ENCODE data around the gene ZFPM1.

Gene ZFPM1

GRCh38 chr16:88549671-88550245 is 96.7 kb downstream of the ZFPM1 start:
- no peak for DNase-seq

- no peak for DNase-seq
Measured at GRCh38 chr16:88550246-88550661, 97.2 kb downstream of the ZFPM1 start.

GRCh38 chr16:88552166-88552565 is 99.1 kb downstream of the ZFPM1 start:
- DNase-seq: no peak

GRCh38 chr16:88552815-88553214 is 99.7 kb downstream of the ZFPM1 start:
- no peak for DNase-seq

- DNase-seq: no peak
Measured at GRCh38 chr16:88553739-88554138, 100.7 kb downstream of the ZFPM1 start.

GRCh38 chr16:88554711-88555264 is 101.7 kb downstream of the ZFPM1 start:
- DNase-seq: no peak

GRCh38 chr16:88556294-88556988 is 103.4 kb downstream of the ZFPM1 start:
- DNase-seq: no peak

- DNase-seq: no peak
Measured at GRCh38 chr16:88558457-88559442, 105.7 kb downstream of the ZFPM1 start.

- DNase-seq: no peak
Measured at GRCh38 chr16:88560714-88561484, 107.8 kb downstream of the ZFPM1 start.

- DNase-seq: no peak
Measured at GRCh38 chr16:88561485-88562359, 108.6 kb downstream of the ZFPM1 start.

- no peak for DNase-seq
Measured at GRCh38 chr16:88566158-88566557, 113.1 kb downstream of the ZFPM1 start.

GRCh38 chr16:88568710-88569613 is 115.9 kb downstream of the ZFPM1 start:
- DNase-seq: no peak

- no peak for DNase-seq
Measured at GRCh38 chr16:88569614-88569984, 116.5 kb downstream of the ZFPM1 start.

- DNase-seq: peak; percentile 57
Measured at GRCh38 chr16:88569985-88570690, 117.1 kb downstream of the ZFPM1 start, which contains the start of gene ZC3H18. TSS of gene ZC3H18 (plus strand) at chr16:88570403. CDS start at chr16:88577124, 6,721 bp downstream.

GRCh38 chr16:88570691-88571092 is 117.6 kb downstream of the ZFPM1 start:
- no peak for DNase-seq

- DNase-seq: no peak
Measured at GRCh38 chr16:88575251-88575650, 122.2 kb downstream of the ZFPM1 start.

- no peak for DNase-seq
Measured at GRCh38 chr16:88576307-88576706, 123.2 kb downstream of the ZFPM1 start.

- no peak for DNase-seq
Measured at GRCh38 chr16:88577166-88577565, 124.1 kb downstream of the ZFPM1 start.

Measured in DMS79 (cell line).